ENCODE results near the gene PGRMC2. TPM values are rescaled to one million over a fixed set of nuclear protein-coding genes. Genes with fewer than 3 reads are reported as not detected.

PGRMC2 gene
- 13.1 and 26.8 TPM in 2 replicates for total RNA-seq

GRCh38 chr4:128287141-128287870 lies at the start of gene PGRMC2:
Gene PGRMC2 (minus strand): TSS chr4:128287813. CDS start chr4:128287790, 23 bp downstream.

Other genes with a start within 250 kb of the PGRMC2 start
- gene LARP1B, start 226.5 kb downstream of the PGRMC2 start, total RNA-seq, result 13.4 and 13.5 TPM in 2 replicates